GM12878 (cell line): Measurements from ENCODE around the gene MINDY3. TPM values are rescaled to one million over a fixed set of nuclear protein-coding genes. Genes with fewer than 3 reads are reported as not detected.

Source experiments
- BMI1 ChIP-seq: fragments of 450-650 bp; IDR thresholded peaks from 2 replicates; pipeline ENCODE4 v1.6.1; 2016; ENCODE audit warnings: mild to moderate bottlenecking, moderate library complexity, borderline replicate concordance
- CHD2 ChIP-seq: IDR thresholded peaks from 2 replicates; pipeline ENCODE4 v1.6.1; 2011; ENCODE audit warnings: low read depth, low read length, improper control_type of control experiment, borderline replicate concordance
- CREB1 ChIP-seq: IDR thresholded peaks from 2 replicates; pipeline ENCODE4 v1.6.1; 2012; ENCODE audit warnings: low read depth, mild to moderate bottlenecking, inconsistent platforms
- FOS ChIP-seq: IDR thresholded peaks from 3 replicates; pipeline ENCODE4 v1.6.1; 2011; ENCODE audit warnings: borderline replicate concordance; ENCODE audit not compliant: insufficient read length; ENCODE audit errors: extremely low read depth
- HDAC6 ChIP-seq: fragments of 200-600 bp; sonication (generic); IDR thresholded peaks from one replicate; pipeline ENCODE4 v1.8.0; 2017; ENCODE audit warnings: antibody characterized with exemption; ENCODE audit not compliant: unreplicated experiment
- NRF1 ChIP-seq: conservative IDR thresholded peaks from 2 replicates; pipeline ENCODE4 v1.6.1; 2011; ENCODE audit warnings: mild to moderate bottlenecking, low read depth, low read length, improper control_type of control experiment
- RB1 ChIP-seq: fragments of 450-650 bp; formaldehyde crosslinking; IDR thresholded peaks from 2 replicates; pipeline ENCODE4 v1.6.1; 2017; ENCODE audit warnings: mild to moderate bottlenecking, borderline replicate concordance
- RBBP5 ChIP-seq: fragments of 200-600 bp; sonication (generic); conservative IDR thresholded peaks from 2 replicates; pipeline ENCODE4 v1.6.1; 2016
- RELA ChIP-seq: fragments of 450-650 bp; IDR thresholded peaks from 2 replicates; pipeline ENCODE4 v1.8.0; 2014; ENCODE audit warnings: borderline replicate concordance; ENCODE audit not compliant: partially characterized antibody
- polyA plus RNA-seq, 11 experiments: library from polyadenylated mRNA; depleted of rRNA in 4 of 11; unstranded in 6 of 11; stranded (reverse) in 5 of 11; fragments of >200 nt; fragmentation: Nextera tagmentation in 4 of 11; fragmentation: Illumina TruSeq in 1 of 11; extraction: Ambion mirVana in 4 of 11; extraction: Trizol in 1 of 11; gene quantifications; 1 replicate in 1 of 11; 2 replicates in 10 of 11; pipeline versions ENCODE4 v1.2.1 to v1.2.3, GENCODE V29; 2011 to 2016; ENCODE audit warnings: inconsistent platforms in 2 of 11, missing spikeins in 2 of 11, low read depth in 1 of 11
- total RNA-seq, 4 experiments: library from RNA; depleted of rRNA in 3 of 4; stranded (reverse); fragments of >200 nt in 3 of 4; fragmentation: Illumina TruSeq in 1 of 4; extraction: Trizol in 1 of 4; gene quantifications; 2 replicates each; pipeline versions ENCODE4 v1.2.1 to v1.2.3, GENCODE V29; 2013 to 2021
- TF ChIP-seq, protein P1 (sequence below): fragments of 450-650 bp; formaldehyde crosslinking; IDR thresholded peaks from 2 replicates; pipeline ENCODE4 v1.4.0; 2022; ENCODE audit warnings: mild to moderate bottlenecking, moderate library complexity
- TF ChIP-seq, protein P2 (sequence below): fragments of 450-650 bp; IDR thresholded peaks from 2 replicates; pipeline ENCODE4 v1.6.1; 2017; ENCODE audit warnings: mild to moderate bottlenecking, low read depth, inconsistent platforms; ENCODE audit not compliant: poor library complexity, severe bottlenecking
- TF ChIP-seq, protein P3 (sequence below): fragments of 150-350 bp; IDR thresholded peaks from 2 replicates; pipeline ENCODE4 v1.6.1; 2014; ENCODE audit warnings: mild to moderate bottlenecking, low read depth, low read length
- TF ChIP-seq, protein P4 (sequence below): fragments of 450-650 bp; IDR thresholded peaks from 2 replicates; pipeline ENCODE4 v1.6.1; 2018; ENCODE audit warnings: borderline replicate concordance, mild to moderate bottlenecking; ENCODE audit not compliant: partially characterized antibody

The MINDY3 gene
- total and polyA plus RNA-seq, 10 of the 15 experiments (the other 5 are each of a cell fraction or from before 2014, with no cell fraction given) = 12.0 to 23.6 (median 15.7) TPM

DNA sequence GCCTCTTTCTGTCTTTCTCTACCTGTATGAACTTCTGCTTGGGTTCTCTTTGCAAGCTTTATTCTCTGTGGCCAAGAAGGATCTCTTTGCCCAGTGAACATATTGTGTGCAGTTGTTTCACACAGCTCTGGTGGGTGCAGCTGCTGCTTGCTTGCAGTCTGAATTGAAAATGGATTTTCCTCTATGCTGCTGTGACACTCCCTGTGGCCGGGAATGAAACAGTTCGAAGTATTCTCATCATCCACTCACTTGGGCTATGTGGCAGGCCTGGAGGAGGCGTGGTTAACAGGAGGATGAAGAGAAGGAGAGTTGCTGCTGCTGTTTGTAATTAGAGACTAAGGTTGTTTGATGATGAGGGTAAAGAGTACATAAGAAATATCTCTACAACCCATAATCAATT, 112.2 kb downstream of the MINDY3 start (continued):
- TF ChIP-seq, protein P1, sequence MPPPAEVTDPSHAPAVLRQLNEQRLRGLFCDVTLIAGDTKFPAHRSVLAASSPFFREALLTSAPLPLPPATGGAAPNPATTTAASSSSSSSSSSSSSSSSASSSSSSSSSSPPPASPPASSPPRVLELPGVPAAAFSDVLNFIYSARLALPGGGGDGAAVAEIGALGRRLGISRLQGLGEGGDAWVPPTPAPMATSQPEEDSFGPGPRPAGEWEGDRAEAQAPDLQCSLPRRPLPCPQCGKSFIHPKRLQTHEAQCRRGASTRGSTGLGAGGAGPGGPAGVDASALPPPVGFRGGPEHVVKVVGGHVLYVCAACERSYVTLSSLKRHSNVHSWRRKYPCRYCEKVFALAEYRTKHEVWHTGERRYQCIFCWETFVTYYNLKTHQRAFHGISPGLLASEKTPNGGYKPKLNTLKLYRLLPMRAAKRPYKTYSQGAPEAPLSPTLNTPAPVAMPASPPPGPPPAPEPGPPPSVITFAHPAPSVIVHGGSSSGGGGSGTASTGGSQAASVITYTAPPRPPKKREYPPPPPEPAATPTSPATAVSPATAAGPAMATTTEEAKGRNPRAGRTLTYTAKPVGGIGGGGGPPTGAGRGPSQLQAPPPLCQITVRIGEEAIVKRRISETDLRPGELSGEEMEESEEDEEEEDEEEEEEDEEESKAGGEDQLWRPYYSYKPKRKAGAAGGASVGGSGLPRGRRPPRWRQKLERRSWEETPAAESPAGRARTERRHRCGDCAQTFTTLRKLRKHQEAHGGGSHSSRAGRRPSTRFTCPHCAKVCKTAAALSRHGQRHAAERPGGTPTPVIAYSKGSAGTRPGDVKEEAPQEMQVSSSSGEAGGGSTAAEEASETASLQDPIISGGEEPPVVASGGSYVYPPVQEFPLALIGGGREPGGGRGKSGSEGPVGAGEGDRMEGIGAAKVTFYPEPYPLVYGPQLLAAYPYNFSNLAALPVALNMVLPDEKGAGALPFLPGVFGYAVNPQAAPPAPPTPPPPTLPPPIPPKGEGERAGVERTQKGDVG (CRISPR knock-in tag) = no peak
- TF ChIP-seq RB1 = no peak
- TF ChIP-seq, protein P2, sequence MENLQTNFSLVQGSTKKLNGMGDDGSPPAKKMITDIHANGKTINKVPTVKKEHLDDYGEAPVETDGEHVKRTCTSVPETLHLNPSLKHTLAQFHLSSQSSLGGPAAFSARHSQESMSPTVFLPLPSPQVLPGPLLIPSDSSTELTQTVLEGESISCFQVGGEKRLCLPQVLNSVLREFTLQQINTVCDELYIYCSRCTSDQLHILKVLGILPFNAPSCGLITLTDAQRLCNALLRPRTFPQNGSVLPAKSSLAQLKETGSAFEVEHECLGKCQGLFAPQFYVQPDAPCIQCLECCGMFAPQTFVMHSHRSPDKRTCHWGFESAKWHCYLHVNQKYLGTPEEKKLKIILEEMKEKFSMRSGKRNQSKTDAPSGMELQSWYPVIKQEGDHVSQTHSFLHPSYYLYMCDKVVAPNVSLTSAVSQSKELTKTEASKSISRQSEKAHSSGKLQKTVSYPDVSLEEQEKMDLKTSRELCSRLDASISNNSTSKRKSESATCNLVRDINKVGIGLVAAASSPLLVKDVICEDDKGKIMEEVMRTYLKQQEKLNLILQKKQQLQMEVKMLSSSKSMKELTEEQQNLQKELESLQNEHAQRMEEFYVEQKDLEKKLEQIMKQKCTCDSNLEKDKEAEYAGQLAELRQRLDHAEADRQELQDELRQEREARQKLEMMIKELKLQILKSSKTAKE = no peak
- TF ChIP-seq FOS = no peak
- TF ChIP-seq CHD2 = no peak
- TF ChIP-seq, protein P3, sequence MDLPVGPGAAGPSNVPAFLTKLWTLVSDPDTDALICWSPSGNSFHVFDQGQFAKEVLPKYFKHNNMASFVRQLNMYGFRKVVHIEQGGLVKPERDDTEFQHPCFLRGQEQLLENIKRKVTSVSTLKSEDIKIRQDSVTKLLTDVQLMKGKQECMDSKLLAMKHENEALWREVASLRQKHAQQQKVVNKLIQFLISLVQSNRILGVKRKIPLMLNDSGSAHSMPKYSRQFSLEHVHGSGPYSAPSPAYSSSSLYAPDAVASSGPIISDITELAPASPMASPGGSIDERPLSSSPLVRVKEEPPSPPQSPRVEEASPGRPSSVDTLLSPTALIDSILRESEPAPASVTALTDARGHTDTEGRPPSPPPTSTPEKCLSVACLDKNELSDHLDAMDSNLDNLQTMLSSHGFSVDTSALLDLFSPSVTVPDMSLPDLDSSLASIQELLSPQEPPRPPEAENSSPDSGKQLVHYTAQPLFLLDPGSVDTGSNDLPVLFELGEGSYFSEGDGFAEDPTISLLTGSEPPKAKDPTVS = no peak
- TF ChIP-seq RELA = no peak
- TF ChIP-seq BMI1 = no peak
- no peak for TF ChIP-seq HDAC6
- no peak for TF ChIP-seq RBBP5
- TF ChIP-seq, protein P4, sequence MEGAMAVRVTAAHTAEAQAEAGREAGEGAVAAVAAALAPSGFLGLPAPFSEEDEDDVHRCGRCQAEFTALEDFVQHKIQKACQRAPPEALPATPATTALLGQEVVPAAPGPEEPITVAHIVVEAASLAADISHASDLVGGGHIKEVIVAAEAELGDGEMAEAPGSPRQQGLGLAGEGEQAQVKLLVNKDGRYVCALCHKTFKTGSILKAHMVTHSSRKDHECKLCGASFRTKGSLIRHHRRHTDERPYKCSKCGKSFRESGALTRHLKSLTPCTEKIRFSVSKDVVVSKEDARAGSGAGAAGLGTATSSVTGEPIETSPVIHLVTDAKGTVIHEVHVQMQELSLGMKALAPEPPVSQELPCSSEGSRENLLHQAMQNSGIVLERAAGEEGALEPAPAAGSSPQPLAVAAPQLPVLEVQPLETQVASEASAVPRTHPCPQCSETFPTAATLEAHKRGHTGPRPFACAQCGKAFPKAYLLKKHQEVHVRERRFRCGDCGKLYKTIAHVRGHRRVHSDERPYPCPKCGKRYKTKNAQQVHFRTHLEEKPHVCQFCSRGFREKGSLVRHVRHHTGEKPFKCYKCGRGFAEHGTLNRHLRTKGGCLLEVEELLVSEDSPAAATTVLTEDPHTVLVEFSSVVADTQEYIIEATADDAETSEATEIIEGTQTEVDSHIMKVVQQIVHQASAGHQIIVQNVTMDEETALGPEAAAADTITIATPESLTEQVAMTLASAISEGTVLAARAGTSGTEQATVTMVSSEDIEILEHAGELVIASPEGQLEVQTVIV = no peak
- TF ChIP-seq CREB1 = no peak
- TF ChIP-seq NRF1 = no peak
